Mesodermal cell (in vitro differentiated cells): ENCODE results near the gene DPF3.
A peak's percentile ranks its signal among the peaks of the same experiment; 100 is the strongest.

ENCODE experiments used
- H3K27ac ChIP-seq: 2 replicates; pipeline ENCODE4 v1.7.0; 2013; ENCODE audit warnings: mild to moderate bottlenecking, low read depth, low read length, moderate library complexity; ENCODE audit not compliant: severe bottlenecking
- H3K36me3 ChIP-seq: 2 replicates; pipeline ENCODE4 v1.7.1; 2013; ENCODE audit warnings: mild to moderate bottlenecking, low read length, moderate library complexity; ENCODE audit not compliant: control insufficient read depth, insufficient read depth
- H3K4me1 ChIP-seq: one replicate; pipeline ENCODE4 v1.7.1; 2013; ENCODE audit warnings: mild to moderate bottlenecking, low read length; ENCODE audit not compliant: insufficient read depth, control insufficient read depth, poor library complexity, severe bottlenecking
- H3K4me3 ChIP-seq: 2 replicates; pipeline ENCODE4 v1.7.0; 2013; ENCODE audit warnings: low read length, control low read depth, mild to moderate bottlenecking; ENCODE audit not compliant: insufficient read depth, poor library complexity, severe bottlenecking; ENCODE audit errors: extremely low read depth
- H3K9me3 ChIP-seq: 2 replicates; pipeline ENCODE4 v1.7.1; 2013; ENCODE audit warnings: mild to moderate bottlenecking, low read length, moderate library complexity; ENCODE audit not compliant: control insufficient read depth
- whole genome bisulfite sequencing, 2 experiments: methylation state at CpG; one replicate each; pipeline ENCODE4 v1.1.5; 2013; ENCODE audit warnings: missing lambda C conversion rate in 2 of 2; ENCODE audit not compliant: insufficient coverage in 2 of 2; 5-methylcytosine and 5-hydroxymethylcytosine counted together

The DPF3 gene

DNA sequence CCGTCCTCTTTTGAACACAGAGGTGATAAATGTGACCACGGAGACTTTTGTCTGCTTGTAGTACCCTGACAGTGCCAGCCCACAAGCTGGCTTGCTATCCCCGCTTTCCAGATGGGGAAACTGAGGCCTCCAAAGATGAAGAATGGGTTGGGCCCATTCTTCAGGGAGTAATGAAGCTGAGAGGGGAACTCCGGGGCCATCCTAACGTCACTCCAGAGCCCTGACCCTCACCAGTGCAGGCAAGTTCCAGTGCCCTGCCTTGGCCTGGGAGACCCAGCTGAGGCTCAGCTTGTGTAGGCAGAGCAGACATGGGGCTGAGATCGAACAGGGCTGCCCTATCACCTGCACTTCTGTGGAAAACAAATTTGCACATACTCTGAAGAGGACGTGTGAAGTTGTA is 277.1 kb downstream of the DPF3 start:
- 92 to 97% methylated on average over 3 to 6 of the region's 7 CpGs for WGBS, 2 experiments
- Histone ChIP-seq H3K4me1 (peaks cover 61% of the 10 kb centered on the region), H3K27ac (peak overlapping the region; percentile 85)

DNA sequence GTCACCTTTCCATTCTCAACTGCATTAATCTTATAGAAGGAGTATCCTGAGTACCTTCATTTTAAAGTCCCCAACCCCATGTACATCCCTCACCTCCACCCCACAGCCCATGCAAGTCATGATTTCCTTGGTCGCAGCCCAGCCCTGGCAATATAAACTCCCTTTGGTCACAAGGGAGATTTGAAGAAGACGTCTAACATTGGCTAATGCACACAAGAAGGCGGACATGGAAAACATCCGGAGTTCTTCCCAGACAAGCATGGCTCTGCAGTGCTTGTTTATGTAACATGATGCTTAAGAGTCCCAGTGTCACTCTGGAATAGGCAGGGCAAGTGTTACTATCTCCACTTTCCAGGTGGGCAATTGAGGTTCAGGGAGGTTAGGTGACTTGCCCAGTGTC is 277.6 kb downstream of the DPF3 start:
- WGBS, 2 experiments = 84 to 94% methylated on average over 4 of the region's 4 CpGs
- no peak overlapping the region for H3K27ac ChIP-seq
- no peaks in the 10 kb centered on the region for H3K36me3 ChIP-seq
- H3K4me1 ChIP-seq = peaks cover 61% of the 10 kb centered on the region
- H3K4me3 ChIP-seq = no peak overlapping the region
- no peaks in the 10 kb centered on the region for H3K9me3 ChIP-seq

More for the DNA sequence above, 277.1 kb downstream of the DPF3 start:
- Histone ChIP-seq H3K9me3 (no peaks in the 10 kb centered on the region), H3K4me3 (no peak overlapping the region), H3K36me3 (no peaks in the 10 kb centered on the region)

DNA sequence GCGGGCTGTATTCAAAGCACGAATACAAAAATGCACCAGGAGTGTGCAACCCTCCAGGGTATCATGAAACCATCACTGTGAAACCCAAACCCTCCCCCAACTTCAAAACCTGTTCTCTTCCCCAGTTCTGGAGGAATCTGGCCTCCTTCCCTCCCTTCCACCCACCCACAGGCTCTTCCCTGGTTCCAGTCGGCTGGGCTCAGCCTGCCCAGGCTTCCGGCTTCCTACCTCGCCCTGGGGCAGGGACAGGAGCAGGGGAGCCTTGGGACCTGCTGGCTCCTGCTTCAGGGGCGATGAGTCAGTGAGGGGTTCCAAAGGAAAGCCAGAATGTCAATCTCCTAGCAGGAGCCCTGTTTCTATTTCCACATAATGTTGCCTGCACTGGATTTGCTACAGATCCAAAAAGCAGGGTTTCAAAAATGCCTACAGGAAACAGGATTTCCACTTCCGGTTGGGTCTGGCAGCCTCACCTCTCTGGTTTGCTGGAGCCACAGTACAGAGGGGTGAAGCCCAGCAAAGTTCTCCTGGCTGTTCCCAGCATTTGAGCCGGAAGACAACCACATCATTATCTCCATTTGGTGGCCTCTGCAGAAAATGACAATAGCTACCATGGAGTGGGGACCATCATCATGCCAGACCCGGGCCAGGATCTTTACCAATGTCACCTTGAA is 278.3 kb downstream of the DPF3 start:
- Histone ChIP-seq H3K9me3 (no peaks in the 10 kb centered on the region), H3K4me1 (peaks cover 66% of the 10 kb centered on the region), H3K4me3 (no peak overlapping the region), H3K27ac (peak overlapping the region; percentile 57), H3K36me3 (no peaks in the 10 kb centered on the region)
- 77 to 100% methylated on average over 4 to 8 of the region's 9 CpGs for WGBS, 2 experiments

DNA sequence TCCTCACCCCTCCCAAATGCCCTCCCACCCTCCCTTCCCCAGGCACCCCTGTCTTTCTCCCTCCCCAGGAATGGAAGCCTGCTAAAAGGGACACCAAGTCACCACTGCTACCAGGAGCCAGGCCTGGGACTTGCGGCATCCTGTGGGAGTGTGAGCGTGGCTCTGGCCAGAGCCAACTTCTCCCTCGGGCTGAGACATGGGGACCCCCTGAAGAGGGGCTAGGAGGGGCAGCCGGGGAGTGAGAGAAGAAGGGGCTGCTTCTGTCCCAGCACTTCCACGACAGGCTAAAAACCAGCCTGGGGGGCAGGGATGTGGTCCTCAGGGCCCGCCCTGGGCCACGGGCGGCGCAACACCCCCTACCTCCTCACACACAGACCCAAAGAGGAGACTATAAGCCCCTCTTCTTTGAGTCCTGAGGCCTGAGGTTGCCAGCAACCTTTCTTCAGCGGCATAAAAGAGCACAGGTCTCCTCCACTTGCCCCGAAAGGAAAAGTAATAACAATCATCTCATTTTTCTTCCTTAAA is 278.9 kb downstream of the DPF3 start:
- H3K36me3 ChIP-seq = no peaks in the 10 kb centered on the region
- H3K4me3 ChIP-seq = no peak overlapping the region
- 83 to 84% methylated on average over 8 to 10 of the region's 11 CpGs for WGBS, 2 experiments
- peak overlapping the region; percentile 57 for H3K27ac ChIP-seq
- no peaks in the 10 kb centered on the region for H3K9me3 ChIP-seq
- H3K4me1 ChIP-seq = peaks cover 68% of the 10 kb centered on the region

DNA sequence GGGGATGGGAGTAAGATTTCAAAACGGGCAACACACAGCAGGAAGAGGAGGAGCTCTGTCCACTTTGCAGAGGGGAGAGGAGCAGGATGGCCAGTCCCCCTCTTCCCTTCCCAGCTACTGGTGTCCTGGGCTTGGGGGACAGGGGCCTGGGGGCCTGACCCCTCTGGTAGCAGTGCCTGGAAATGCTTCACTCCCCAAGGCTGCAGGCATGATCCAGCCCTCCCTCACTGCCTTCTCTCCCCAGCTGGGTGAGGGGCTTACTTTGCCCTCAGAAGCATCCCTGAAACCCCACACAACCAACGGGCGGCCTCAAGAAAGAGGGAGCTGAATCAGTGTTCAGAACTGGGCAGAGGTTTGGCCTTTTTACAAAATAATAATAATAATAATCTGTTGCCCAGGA is 279.5 kb downstream of the DPF3 start:
- 100% methylated on average over 1 of the region's 3 CpGs; no CpG with 5 or more reads in 1 of the 2 experiments for WGBS, 2 experiments
- no peak overlapping the region for H3K27ac ChIP-seq
- no peaks in the 10 kb centered on the region for H3K36me3 ChIP-seq
- H3K9me3 ChIP-seq = no peaks in the 10 kb centered on the region
- no peak overlapping the region for H3K4me3 ChIP-seq
- H3K4me1 ChIP-seq = peaks cover 69% of the 10 kb centered on the region

DNA sequence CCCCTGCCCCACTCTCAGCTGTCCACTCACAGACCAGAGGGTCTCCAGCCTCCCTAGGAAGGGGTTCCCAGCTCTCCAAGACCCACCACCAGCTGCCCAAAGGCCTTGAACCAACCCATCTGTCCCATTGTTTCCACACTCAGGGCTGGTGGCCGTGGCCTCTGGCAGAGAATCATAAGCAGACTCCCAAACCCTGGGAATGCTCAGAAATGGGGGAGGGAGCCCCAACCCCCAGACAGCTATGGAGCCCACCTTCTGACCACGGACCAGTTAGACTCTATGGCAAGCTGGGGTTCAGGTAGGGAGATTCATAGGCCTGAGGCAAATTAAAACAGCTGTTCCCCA is 280.0 kb downstream of the DPF3 start:
- no peaks in the 10 kb centered on the region for H3K9me3 ChIP-seq
- WGBS, 2 experiments = 83% methylated on average over 1 of the region's 2 CpGs; no CpG with 5 or more reads in 1 of the 2 experiments
- no peaks in the 10 kb centered on the region for H3K36me3 ChIP-seq
- H3K4me1 ChIP-seq = peaks cover 69% of the 10 kb centered on the region
- no peak overlapping the region for H3K27ac ChIP-seq
- H3K4me3 ChIP-seq = no peak overlapping the region

DNA sequence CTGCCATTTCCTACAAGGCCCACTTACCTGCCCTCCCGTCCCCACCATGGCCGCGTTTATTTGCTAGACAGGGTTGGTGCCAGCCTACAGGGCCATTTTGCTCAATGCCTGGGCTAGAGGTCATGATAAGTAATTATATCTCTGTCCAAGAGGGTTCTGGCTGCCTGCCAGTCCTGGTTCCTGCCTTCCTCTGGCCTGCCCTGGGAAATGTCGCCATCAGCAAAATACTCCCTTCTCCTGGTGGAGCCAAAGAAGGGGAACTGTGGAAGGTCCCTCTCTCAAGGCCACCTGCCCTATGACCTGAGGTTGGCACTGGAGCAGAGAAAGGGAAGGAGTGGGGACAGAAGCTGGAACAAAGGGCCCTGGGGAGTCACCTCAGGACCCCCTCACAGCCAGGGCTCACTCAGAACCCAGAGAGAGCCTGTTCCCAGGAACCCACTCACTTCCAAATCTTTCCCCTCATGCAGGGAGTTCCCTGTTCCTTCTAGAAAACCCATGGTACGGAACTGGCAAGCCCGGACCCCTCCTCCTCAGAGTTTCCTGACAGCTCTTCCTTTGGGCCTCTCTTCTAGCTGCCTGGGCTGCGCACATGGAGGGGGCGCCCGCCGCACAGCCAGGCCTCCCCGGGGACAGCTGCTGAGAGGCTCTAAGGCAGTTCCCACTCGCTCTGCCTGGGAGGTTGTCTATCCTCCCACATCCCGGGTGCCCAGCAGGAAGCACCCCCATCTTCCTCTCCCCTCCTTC is 280.5 kb downstream of the DPF3 start:
- WGBS, 2 experiments = 81 to 83% methylated on average over 10 of the region's 13 CpGs
- no peaks in the 10 kb centered on the region for H3K9me3 ChIP-seq
- no peak overlapping the region for H3K27ac ChIP-seq
- peaks cover 68% of the 10 kb centered on the region for H3K4me1 ChIP-seq
- H3K4me3 ChIP-seq = no peak overlapping the region
- no peaks in the 10 kb centered on the region for H3K36me3 ChIP-seq

DNA sequence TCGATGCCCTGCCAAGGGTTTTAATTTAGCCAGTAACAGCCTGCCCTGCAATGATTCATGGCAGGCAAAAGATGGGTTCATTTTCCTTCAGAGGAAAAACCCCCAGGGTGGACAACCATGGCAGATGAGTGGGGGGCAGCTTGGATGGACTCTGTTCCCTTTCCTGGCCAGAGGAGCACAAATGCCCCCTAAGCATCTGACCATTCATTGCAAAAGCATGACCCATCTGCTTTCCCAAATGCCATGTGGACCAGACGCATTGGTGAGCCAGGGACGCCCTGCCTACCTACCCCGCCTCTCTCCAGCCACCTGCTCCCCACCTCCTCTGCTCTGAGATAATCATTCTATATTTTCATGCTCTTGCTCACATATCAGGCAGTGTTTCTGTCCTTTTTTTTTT is 281.9 kb downstream of the DPF3 start:
- no peaks in the 10 kb centered on the region for H3K9me3 ChIP-seq
- H3K36me3 ChIP-seq = no peaks in the 10 kb centered on the region
- H3K27ac ChIP-seq = no peak overlapping the region
- H3K4me1 ChIP-seq = peaks cover 67% of the 10 kb centered on the region
- WGBS, 2 experiments = 95 to 97% methylated on average over 4 of the region's 4 CpGs
- H3K4me3 ChIP-seq = no peak overlapping the region

DNA sequence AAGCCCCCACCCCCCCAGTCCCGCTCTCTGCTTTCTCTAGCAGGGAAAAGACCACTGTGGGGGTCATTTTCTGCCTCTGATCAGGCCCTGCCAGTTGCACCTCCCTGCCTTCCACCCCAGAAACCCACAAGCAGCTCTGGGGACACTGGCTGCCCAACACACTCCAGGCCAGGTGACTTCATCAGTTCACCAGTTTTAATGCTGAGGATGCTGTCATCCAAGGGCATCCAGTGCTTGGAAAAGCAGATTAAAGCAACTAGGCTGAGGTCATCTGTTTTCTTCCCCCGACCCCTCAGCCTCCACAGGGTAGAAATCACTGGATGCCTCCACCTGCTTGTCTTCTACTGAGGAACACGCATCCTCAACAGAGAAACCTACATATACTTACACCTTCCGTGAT is 282.4 kb downstream of the DPF3 start:
- no peaks in the 10 kb centered on the region for H3K36me3 ChIP-seq
- WGBS, 2 experiments = 92 to 100% methylated on average over 3 of the region's 4 CpGs
- H3K4me3 ChIP-seq = no peak overlapping the region
- H3K27ac ChIP-seq = no peak overlapping the region
- H3K9me3 ChIP-seq = no peaks in the 10 kb centered on the region
- H3K4me1 ChIP-seq = peaks cover 62% of the 10 kb centered on the region

DNA sequence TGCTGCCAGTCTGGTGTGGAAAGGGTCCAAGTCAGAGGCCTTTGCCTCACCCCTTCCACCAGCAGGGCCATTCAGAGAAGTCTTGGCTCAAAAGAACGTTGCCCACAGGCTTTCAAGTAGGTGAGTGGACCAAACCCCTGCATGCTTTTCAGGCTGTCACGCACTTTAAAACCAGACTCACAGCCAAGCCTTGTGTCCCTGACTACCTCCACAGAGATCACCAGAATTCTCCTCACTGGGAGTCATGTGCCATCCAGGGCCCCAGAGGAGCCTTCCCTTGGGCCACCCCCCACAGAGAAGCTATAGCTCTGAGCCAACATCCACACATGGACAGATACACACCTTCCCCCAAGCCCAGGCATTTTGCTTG is 283.1 kb downstream of the DPF3 start:
- Histone ChIP-seq H3K9me3 (no peaks in the 10 kb centered on the region), H3K36me3 (no peaks in the 10 kb centered on the region), H3K4me1 (peaks cover 55% of the 10 kb centered on the region), H3K27ac (no peak overlapping the region), H3K4me3 (no peak overlapping the region)
- 89 to 92% methylated on average over 2 of the region's 2 CpGs for WGBS, 2 experiments
